Measurements from ENCODE around the gene HSPB1.

The HSPB1 gene

DNA sequence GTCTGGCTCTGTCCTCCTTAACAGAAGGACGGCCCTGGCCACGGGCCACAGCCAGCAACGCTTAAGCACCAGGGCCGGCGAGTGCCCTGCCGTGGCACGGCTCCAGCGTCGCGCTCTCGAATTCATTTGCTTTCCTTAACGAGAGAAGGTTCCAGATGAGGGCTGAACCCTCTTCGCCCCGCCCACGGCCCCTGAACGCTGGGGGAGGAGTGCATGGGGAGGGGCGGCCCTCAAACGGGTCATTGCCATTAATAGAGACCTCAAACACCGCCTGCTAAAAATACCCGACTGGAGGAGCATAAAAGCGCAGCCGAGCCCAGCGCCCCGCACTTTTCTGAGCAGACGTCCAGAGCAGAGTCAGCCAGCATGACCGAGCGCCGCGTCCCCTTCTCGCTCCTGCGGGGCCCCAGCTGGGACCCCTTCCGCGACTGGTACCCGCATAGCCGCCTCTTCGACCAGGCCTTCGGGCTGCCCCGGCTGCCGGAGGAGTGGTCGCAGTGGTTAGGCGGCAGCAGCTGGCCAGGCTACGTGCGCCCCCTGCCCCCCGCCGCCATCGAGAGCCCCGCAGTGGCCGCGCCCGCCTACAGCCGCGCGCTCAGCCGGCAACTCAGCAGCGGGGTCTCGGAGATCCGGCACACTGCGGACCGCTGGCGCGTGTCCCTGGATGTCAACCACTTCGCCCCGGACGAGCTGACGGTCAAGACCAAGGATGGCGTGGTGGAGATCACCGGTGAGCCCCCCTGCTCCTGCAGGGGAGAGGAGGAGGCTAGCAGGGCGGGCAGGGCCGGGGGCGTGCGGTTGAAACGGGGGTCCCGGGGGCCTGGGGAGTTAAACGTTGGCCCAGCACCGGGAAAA, at the start of gene HSPB1 (continued):
- no peak for TF ChIP-seq BCL6B (tag by site-specific recombination; IDR thresholded peaks at IDR 0.05)
- TF ChIP-seq ZNF37A (tag by site-specific recombination; IDR thresholded peaks at IDR 0.05): no peak
- no peak for TF ChIP-seq ZNF548 (tag by site-specific recombination; IDR thresholded peaks at IDR 0.05)
- no peak for TF ChIP-seq ZNF423 (tag by site-specific recombination; IDR thresholded peaks at IDR 0.05)
- no peak for TF ChIP-seq ZNF513 (tag by site-specific recombination; IDR thresholded peaks at IDR 0.05)
- peak; percentile 54 for TF ChIP-seq SP2 (tag by site-specific recombination; IDR thresholded peaks at IDR 0.05)
- TF ChIP-seq OVOL3 (tag by site-specific recombination; IDR thresholded peaks at IDR 0.05): no peak
- no peak for TF ChIP-seq OSR2 (tag by site-specific recombination; IDR thresholded peaks at IDR 0.05)
- no peak for TF ChIP-seq ZNF596 (tag by site-specific recombination; IDR thresholded peaks at IDR 0.05)
- no peak for TF ChIP-seq ZNF24 (tag by site-specific recombination; IDR thresholded peaks at IDR 0.05)
- peak; percentile 28; the same call in 1 of the 2 replicates for TF ChIP-seq SP3 (tag by site-specific recombination; IDR thresholded peaks at IDR 0.05)
- TF ChIP-seq ZNF324 (tag by site-specific recombination; IDR thresholded peaks at IDR 0.05): no peak
- peak; percentile 17; the same call in 1 of the 2 replicates for TF ChIP-seq FEZF1 (tag by site-specific recombination; IDR thresholded peaks at IDR 0.05)
- TF ChIP-seq MZF1 (tag by site-specific recombination; IDR thresholded peaks at IDR 0.05; ENCODE audit: borderline replicate concordance): no peak
- TF ChIP-seq ZNF280D (tag by site-specific recombination; IDR thresholded peaks at IDR 0.05): no peak
- TF ChIP-seq, protein P1, sequence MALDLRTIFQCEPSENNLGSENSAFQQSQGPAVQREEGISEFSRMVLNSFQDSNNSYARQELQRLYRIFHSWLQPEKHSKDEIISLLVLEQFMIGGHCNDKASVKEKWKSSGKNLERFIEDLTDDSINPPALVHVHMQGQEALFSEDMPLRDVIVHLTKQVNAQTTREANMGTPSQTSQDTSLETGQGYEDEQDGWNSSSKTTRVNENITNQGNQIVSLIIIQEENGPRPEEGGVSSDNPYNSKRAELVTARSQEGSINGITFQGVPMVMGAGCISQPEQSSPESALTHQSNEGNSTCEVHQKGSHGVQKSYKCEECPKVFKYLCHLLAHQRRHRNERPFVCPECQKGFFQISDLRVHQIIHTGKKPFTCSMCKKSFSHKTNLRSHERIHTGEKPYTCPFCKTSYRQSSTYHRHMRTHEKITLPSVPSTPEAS (tag by site-specific recombination; IDR thresholded peaks at IDR 0.05): no peak
- no peak for TF ChIP-seq ZNF549 (tag by site-specific recombination; IDR thresholded peaks at IDR 0.05)
- no peak for TF ChIP-seq ZNF214 (tag by site-specific recombination; IDR thresholded peaks at IDR 0.05; ENCODE audit: borderline replicate concordance)
- peak; percentile 41; the same call in 1 of the 2 replicates for TF ChIP-seq ZNF600 (tag by site-specific recombination; IDR thresholded peaks at IDR 0.05)
- 0 out of 2 replicates have a peak, but pooled peaks have one; percentile 16 for TF ChIP-seq GLIS2 (tag by site-specific recombination; IDR thresholded peaks at IDR 0.05)
- no peak for TF ChIP-seq ZFP3 (tag by site-specific recombination; IDR thresholded peaks at IDR 0.05; ENCODE audit: low read depth)
- TF ChIP-seq ZNF843 (tag by site-specific recombination; IDR thresholded peaks at IDR 0.05): no peak
- no peak for TF ChIP-seq ZSCAN16 (tag by site-specific recombination; IDR thresholded peaks at IDR 0.05)
- no peak for TF ChIP-seq ZNF660 (tag by site-specific recombination; IDR thresholded peaks at IDR 0.05)
- TF ChIP-seq ZSCAN18 (tag by site-specific recombination; IDR thresholded peaks at IDR 0.05): no peak
- TF ChIP-seq ZBTB8A (tag by site-specific recombination; IDR thresholded peaks at IDR 0.05): 0 out of 2 replicates have a peak, but pooled peaks have one; percentile 6
- no peak for TF ChIP-seq ZBTB20 (tag by site-specific recombination; IDR thresholded peaks at IDR 0.05)
- TF ChIP-seq ZNF248 (tag by site-specific recombination; IDR thresholded peaks at IDR 0.05): no peak
- no peak for TF ChIP-seq ZNF114 (tag by site-specific recombination; IDR thresholded peaks at IDR 0.05)
- no peak for TF ChIP-seq GLIS1 (tag by site-specific recombination; IDR thresholded peaks at IDR 0.05)
